Mesendoderm (in vitro differentiated cells): ENCODE measurements around the gene FAM131A.

Experiments used
- DNase-seq: peaks from one replicate; pipeline ENCODE4 v3.0.0; 2013
- H2AK5ac ChIP-seq: 2 replicates; pipeline ENCODE4 v1.6.1; 2013; ENCODE audit warnings: low read length, inconsistent platforms
- H2BK120ac ChIP-seq: 2 replicates; pipeline ENCODE4 v1.6.1; 2013; ENCODE audit warnings: low read depth, mild to moderate bottlenecking, low read length, moderate library complexity, mixed read lengths
- H2BK15ac ChIP-seq: replicated peaks from 2 replicates; pipeline ENCODE4 v1.6.1; 2013; ENCODE audit warnings: low read depth, mild to moderate bottlenecking, moderate library complexity
- H2BK5ac ChIP-seq: 2 replicates; pipeline ENCODE4 v1.6.1; 2013; ENCODE audit warnings: low read length, inconsistent platforms
- H3K18ac ChIP-seq: 2 replicates; pipeline ENCODE4 v1.6.1; 2013; ENCODE audit warnings: mild to moderate bottlenecking, low read length, mixed read lengths
- H3K23ac ChIP-seq: one replicate; pipeline ENCODE4 v1.6.1; 2013; ENCODE audit warnings: low read length
- H3K27ac ChIP-seq: 2 replicates; pipeline ENCODE4 v1.5.1; 2013; ENCODE audit warnings: low read depth, mild to moderate bottlenecking, inconsistent platforms, low read length, moderate library complexity
- H3K27me3 ChIP-seq: 2 replicates; pipeline ENCODE4 v1.6.1; 2013; ENCODE audit warnings: low read length, control low read depth, mild to moderate bottlenecking, inconsistent platforms; ENCODE audit not compliant: insufficient read depth, poor library complexity
- H3K36me3 ChIP-seq: 2 replicates; pipeline ENCODE4 v1.6.1; 2013; ENCODE audit warnings: low read length, inconsistent platforms; ENCODE audit not compliant: control insufficient read depth, insufficient read depth
- H3K4ac ChIP-seq: one replicate; pipeline ENCODE4 v1.6.1; 2013; ENCODE audit warnings: low read depth, mild to moderate bottlenecking, low read length, moderate library complexity
- H3K4me1 ChIP-seq: 2 replicates; pipeline ENCODE4 v1.6.1; 2013; ENCODE audit warnings: low read depth, low read length, inconsistent platforms; ENCODE audit not compliant: control insufficient read depth
- H3K4me2 ChIP-seq: 2 replicates; pipeline ENCODE4 v1.6.1; 2013; ENCODE audit warnings: low read length
- H3K4me3 ChIP-seq: 2 replicates; pipeline ENCODE4 v1.5.1; 2013; ENCODE audit warnings: mild to moderate bottlenecking, low read length
- H3K56ac ChIP-seq: one replicate; pipeline ENCODE4 v1.6.1; 2013; ENCODE audit warnings: low read length
- H3K79me1 ChIP-seq: 2 replicates; pipeline ENCODE4 v1.6.1; 2013; ENCODE audit warnings: low read length, inconsistent platforms
- H3K79me2 ChIP-seq: 2 replicates; pipeline ENCODE4 v1.6.1; 2013; ENCODE audit warnings: mild to moderate bottlenecking, low read length; ENCODE audit not compliant: control insufficient read depth, insufficient read depth
- H3K9ac ChIP-seq: 2 replicates; pipeline ENCODE4 v1.6.1; 2013; ENCODE audit warnings: low read length, inconsistent platforms
- H4K5ac ChIP-seq: one replicate; pipeline ENCODE4 v1.6.1; 2013; ENCODE audit warnings: low read length
- H4K8ac ChIP-seq: one replicate; pipeline ENCODE4 v1.6.1; 2013; ENCODE audit warnings: low read depth, mild to moderate bottlenecking, control low read depth, low read length, moderate library complexity
- WGBS: extraction: QIAGEN DNeasy Blood & Tissue Kit; methylation state at CpG from one replicate; pipeline ENCODE4 v1.1.7; 2013; ENCODE audit warnings: low lambda C conversion rate, missing lambda C conversion rate; ENCODE audit not compliant: insufficient coverage; ENCODE audit errors: extremely low coverage; 5-methylcytosine and 5-hydroxymethylcytosine counted together

FAM131A gene

DNA sequence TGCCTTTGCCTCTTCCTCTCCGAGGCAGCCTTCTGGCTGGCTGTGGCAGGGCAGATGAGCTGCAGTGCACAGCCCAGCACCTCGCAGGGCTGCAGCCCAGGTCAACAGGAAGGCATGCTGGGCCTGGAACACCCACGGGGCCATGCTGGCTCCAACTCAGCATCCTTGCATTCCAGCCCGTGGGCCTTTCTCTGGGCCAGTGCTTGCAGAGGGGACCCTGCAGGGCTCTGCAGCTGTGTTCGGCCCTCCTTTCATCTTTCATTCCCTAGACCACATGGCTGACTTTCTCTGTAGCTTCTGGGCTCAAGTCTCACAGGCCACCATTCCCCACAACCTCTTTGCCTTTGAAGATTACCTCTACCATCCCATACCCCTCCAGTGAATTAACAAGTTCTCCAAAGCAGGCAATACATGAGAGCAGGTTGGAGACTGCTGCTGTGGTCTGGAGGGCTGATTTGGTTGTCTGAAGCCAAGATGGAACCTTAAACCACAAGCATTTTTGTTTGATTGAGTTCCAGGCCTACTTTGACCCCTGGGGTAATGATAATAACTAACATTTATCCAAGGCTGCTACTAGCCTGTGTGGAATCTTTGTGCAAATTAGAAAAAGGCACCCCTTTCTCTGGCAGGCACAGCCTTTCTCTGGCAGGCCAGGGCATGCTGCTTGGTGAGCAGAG lies 5.9 kb downstream of the FAM131A start:
- no peak overlapping the region for H2AK5ac ChIP-seq
- H3K36me3 ChIP-seq = peaks cover 5% of the 10 kb centered on the region
- H3K79me1 ChIP-seq = no peaks in the 10 kb centered on the region
- no peak overlapping the region for H4K8ac ChIP-seq
- no peaks in the 10 kb centered on the region for H3K27me3 ChIP-seq
- no peak overlapping the region for H4K5ac ChIP-seq
- H3K79me2 ChIP-seq = no peaks in the 10 kb centered on the region
- no peak overlapping the region for H3K18ac ChIP-seq
- H3K9ac ChIP-seq = no peak overlapping the region
- H3K4me3 ChIP-seq = no peak overlapping the region
- WGBS = no CpG with 5 or more reads among the region's 5 CpGs
- H3K23ac ChIP-seq = no peak overlapping the region
- H3K4ac ChIP-seq = no peak overlapping the region
- no peak overlapping the region for H3K56ac ChIP-seq
- H3K27ac ChIP-seq = no peak overlapping the region
- no peak overlapping the region for H2BK5ac ChIP-seq
- no peak overlapping the region for H2BK15ac ChIP-seq
- DNase-seq = no peak
- H3K4me2 ChIP-seq = no peak overlapping the region
- peaks cover 4% of the 10 kb centered on the region for H3K4me1 ChIP-seq
- H2BK120ac ChIP-seq = no peak overlapping the region

DNA sequence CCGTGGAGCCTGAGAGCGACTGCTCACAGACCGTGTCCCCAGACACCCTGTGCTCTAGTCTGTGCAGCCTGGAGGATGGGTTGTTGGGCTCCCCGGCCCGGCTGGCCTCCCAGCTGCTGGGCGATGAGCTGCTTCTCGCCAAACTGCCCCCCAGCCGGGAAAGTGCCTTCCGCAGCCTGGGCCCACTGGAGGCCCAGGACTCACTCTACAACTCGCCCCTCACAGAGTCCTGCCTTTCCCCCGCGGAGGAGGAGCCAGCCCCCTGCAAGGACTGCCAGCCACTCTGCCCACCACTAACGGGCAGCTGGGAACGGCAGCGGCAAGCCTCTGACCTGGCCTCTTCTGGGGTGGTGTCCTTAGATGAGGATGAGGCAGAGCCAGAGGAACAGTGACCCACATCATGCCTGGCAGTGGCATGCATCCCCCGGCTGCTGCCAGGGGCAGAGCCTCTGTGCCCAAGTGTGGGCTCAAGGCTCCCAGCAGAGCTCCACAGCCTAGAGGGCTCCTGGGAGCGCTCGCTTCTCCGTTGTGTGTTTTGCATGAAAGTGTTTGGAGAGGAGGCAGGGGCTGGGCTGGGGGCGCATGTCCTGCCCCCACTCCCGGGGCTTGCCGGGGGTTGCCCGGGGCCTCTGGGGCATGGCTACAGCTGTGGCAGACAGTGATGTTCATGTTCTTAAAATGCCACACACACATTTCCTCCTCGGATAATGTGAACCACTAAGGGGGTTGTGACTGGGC lies 7.3 kb downstream of the FAM131A start:
- Histone ChIP-seq H4K8ac (no peak overlapping the region), H2BK15ac (no peak overlapping the region), H4K5ac (no peak overlapping the region), H3K9ac (no peak overlapping the region), H2BK120ac (no peak overlapping the region), H3K18ac (no peak overlapping the region), H3K4me2 (no peak overlapping the region), H3K79me2 (no peaks in the 10 kb centered on the region), H3K4me3 (no peak overlapping the region), H3K4ac (no peak overlapping the region), H3K23ac (no peak overlapping the region), H3K4me1 (peaks cover 4% of the 10 kb centered on the region), H3K36me3 (peaks cover 5% of the 10 kb centered on the region), H3K27me3 (no peaks in the 10 kb centered on the region), H2BK5ac (no peak overlapping the region), H3K79me1 (no peaks in the 10 kb centered on the region), H2AK5ac (no peak overlapping the region), H3K56ac (peak overlapping the region; percentile 15), H3K27ac (no peak overlapping the region)
- DNase-seq = no peak
- no CpG with 5 or more reads among the region's 24 CpGs for WGBS

DNA sequence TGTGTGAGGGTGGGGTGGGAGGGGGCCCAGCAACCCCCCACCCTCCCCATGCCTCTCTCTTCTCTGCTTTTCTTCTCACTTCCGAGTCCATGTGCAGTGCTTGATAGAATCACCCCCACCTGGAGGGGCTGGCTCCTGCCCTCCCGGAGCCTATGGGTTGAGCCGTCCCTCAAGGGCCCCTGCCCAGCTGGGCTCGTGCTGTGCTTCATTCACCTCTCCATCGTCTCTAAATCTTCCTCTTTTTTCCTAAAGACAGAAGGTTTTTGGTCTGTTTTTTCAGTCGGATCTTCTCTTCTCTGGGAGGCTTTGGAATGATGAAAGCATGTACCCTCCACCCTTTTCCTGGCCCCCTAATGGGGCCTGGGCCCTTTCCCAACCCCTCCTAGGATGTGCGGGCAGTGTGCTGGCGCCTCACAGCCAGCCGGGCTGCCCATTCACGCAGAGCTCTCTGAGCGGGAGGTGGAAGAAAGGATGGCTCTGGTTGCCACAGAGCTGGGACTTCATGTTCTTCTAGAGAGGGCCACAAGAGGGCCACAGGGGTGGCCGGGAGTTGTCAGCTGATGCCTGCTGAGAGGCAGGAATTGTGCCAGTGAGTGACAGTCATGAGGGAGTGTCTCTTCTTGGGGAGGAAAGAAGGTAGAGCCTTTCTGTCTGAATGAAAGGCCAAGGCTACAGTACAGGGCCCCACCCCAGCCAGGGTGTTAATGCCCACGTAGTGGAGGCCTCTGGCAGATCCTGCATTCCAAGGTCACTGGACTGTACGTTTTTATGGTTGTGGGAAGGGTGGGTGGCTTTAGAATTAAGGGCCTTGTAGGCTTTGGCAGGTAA lies 8.1 kb downstream of the FAM131A start:
- no peak overlapping the region for H2BK120ac ChIP-seq
- H3K4me2 ChIP-seq = no peak overlapping the region
- H2AK5ac ChIP-seq = no peak overlapping the region
- H4K8ac ChIP-seq = no peak overlapping the region
- H3K4me1 ChIP-seq = peaks cover 4% of the 10 kb centered on the region
- peak; percentile 96 for DNase-seq
- no peak overlapping the region for H3K4ac ChIP-seq
- H3K18ac ChIP-seq = no peak overlapping the region
- WGBS = no CpG with 5 or more reads among the region's 14 CpGs
- no peak overlapping the region for H2BK15ac ChIP-seq
- peak overlapping the region; percentile 29 for H3K9ac ChIP-seq
- H3K56ac ChIP-seq = peak overlapping the region; percentile 49
- H3K79me2 ChIP-seq = no peaks in the 10 kb centered on the region
- H3K79me1 ChIP-seq = no peaks in the 10 kb centered on the region
- H3K4me3 ChIP-seq = no peak overlapping the region
- no peak overlapping the region for H2BK5ac ChIP-seq
- H4K5ac ChIP-seq = no peak overlapping the region
- no peak overlapping the region for H3K27ac ChIP-seq
- peaks cover 5% of the 10 kb centered on the region for H3K36me3 ChIP-seq
- no peaks in the 10 kb centered on the region for H3K27me3 ChIP-seq
- no peak overlapping the region for H3K23ac ChIP-seq

DNA sequence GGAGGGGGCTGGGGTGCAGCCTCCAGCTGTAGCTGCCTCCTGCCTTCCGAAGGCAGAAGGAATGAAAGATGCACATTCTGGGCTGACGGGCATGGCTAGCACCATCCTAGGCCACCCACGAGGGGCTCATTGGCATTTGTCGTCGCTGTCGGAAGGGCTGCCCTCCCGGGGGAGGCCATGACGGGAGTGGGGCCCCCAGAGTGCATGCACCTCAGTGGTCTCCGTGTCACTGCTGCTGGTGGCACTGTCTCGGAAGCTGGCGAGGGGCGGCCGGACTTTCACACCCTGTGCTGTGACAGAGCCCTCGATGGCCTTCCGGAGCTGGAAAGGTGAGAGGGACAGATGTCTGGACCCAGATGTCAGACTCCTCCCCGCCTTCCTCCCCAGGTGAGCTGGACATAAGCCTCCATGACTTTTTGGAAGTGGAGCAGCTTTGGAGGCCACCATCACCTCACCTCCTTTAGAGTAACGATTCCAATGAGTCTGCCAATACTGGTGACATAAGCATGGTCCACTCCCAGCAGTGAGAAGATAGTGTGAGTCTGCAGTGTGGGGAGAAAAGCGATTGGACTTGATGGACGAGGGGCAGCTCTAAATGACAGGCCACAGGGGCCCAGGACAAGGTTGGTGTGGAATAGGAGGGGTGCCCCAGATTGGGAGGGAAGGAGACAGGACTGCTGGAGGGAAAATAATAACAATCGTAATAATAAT lies 9.2 kb downstream of the FAM131A start:
- H3K27ac ChIP-seq = no peak overlapping the region
- H2BK120ac ChIP-seq = no peak overlapping the region
- H3K27me3 ChIP-seq = no peaks in the 10 kb centered on the region
- H3K79me1 ChIP-seq = no peaks in the 10 kb centered on the region
- H2AK5ac ChIP-seq = no peak overlapping the region
- H3K18ac ChIP-seq = no peak overlapping the region
- no peak overlapping the region for H3K4me3 ChIP-seq
- no peak overlapping the region for H3K4ac ChIP-seq
- no peak overlapping the region for H3K56ac ChIP-seq
- H2BK15ac ChIP-seq = no peak overlapping the region
- H4K8ac ChIP-seq = no peak overlapping the region
- no peak for DNase-seq
- peaks cover 5% of the 10 kb centered on the region for H3K36me3 ChIP-seq
- peaks cover 4% of the 10 kb centered on the region for H3K4me1 ChIP-seq
- no peak overlapping the region for H3K23ac ChIP-seq
- no peak overlapping the region for H4K5ac ChIP-seq
- H3K9ac ChIP-seq = no peak overlapping the region
- no peak overlapping the region for H2BK5ac ChIP-seq
- no CpG with 5 or more reads among the region's 20 CpGs for WGBS
- no peaks in the 10 kb centered on the region for H3K79me2 ChIP-seq
- no peak overlapping the region for H3K4me2 ChIP-seq

DNA sequence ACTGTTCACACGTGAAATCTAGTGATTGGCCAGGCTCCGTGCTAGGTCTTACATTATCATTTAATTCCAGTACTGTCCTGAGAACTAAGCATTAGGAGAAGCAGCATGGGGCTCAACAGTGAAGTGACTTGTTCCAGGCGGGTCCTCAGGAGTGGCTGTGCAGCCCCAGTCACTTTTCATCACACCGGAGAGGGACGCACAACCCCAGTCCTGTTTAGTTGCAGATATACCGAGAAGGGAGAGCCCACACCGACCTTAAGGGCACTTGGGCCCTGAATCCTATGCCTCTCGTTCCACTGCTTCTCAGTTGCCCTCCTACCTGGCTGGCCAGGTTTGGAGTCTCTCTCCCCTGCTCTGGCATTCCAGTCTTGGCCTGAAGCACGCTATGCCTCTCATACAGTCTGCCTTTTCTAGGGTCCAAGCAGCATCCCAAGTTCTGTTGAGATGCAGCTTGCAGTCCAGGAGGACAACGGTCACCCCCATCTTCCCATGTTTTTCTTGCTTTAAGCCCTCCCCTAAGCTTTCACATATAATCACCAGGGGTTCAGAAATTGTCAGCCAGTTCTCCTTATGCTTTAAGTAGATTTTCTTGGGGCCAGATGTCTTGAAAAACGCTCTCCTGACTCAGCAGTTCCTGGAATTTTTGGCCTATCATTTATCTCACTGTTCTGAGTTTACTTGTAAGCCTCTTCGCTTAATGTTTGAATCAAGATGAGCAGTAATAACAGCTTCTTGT lies 10.1 kb downstream of the FAM131A start:
- Histone ChIP-seq H3K23ac (no peak overlapping the region), H3K79me2 (no peaks in the 10 kb centered on the region), H3K18ac (no peak overlapping the region), H3K4me1 (peaks cover 7% of the 10 kb centered on the region), H2AK5ac (no peak overlapping the region), H3K4ac (no peak overlapping the region), H3K36me3 (peaks cover 5% of the 10 kb centered on the region), H3K9ac (no peak overlapping the region), H3K4me3 (no peak overlapping the region), H2BK5ac (no peak overlapping the region), H4K8ac (no peak overlapping the region), H3K4me2 (no peak overlapping the region), H3K79me1 (no peaks in the 10 kb centered on the region), H2BK15ac (no peak overlapping the region), H3K27ac (peak overlapping the region; percentile 24), H4K5ac (no peak overlapping the region), H2BK120ac (no peak overlapping the region), H3K27me3 (no peaks in the 10 kb centered on the region), H3K56ac (no peak overlapping the region)
- no peak for DNase-seq
- no CpG with 5 or more reads among the region's 12 CpGs for WGBS
